Measurements from ENCODE around the gene BCAS4. TPM values are rescaled to one million over a fixed set of nuclear protein-coding genes. Genes with fewer than 3 reads are reported as not detected.

Gene BCAS4
- total RNA-seq, 2 donors from 2014 or later = 9.5 to 25.2 TPM

DNA sequence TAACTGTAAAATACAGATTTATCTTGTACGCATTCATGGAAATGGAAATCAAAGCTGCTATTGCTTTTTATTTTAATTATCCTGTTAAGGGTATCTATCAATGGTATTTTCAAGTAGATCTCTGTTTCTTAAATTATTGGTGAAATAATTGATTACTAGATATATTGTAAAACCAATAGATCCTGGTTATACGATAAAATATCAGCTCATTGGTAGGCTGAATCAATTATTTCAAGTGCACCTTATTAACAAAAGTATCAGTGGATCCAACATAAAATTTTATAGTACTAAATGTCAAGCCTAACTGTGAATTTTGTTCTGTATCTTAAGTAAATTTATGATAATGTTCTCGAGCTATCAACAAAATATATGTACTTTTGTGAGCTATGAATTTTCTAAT lies 41.7 kb upstream of the BCAS4 start:
- H3K4me3 ChIP-seq (ENCODE audit: low read length) = no peak overlapping the region
- no peak overlapping the region for H3K4me3 Mint-ChIP-seq
- H3K36me3 ChIP-seq (ENCODE audit: control insufficient read depth, insufficient read depth, low read length) = peaks cover 38% of the 10 kb centered on the region
- H3K36me3 Mint-ChIP-seq (ENCODE audit: low read depth) = peaks cover 22% of the 10 kb centered on the region
- H3K9me3 ChIP-seq (ENCODE audit: control insufficient read depth, low read length) = no peaks in the 10 kb centered on the region
- no peaks in the 10 kb centered on the region for H3K4me1 ChIP-seq (ENCODE audit: control insufficient read depth, insufficient read depth, low read length)
- TF ChIP-seq, protein P1, sequence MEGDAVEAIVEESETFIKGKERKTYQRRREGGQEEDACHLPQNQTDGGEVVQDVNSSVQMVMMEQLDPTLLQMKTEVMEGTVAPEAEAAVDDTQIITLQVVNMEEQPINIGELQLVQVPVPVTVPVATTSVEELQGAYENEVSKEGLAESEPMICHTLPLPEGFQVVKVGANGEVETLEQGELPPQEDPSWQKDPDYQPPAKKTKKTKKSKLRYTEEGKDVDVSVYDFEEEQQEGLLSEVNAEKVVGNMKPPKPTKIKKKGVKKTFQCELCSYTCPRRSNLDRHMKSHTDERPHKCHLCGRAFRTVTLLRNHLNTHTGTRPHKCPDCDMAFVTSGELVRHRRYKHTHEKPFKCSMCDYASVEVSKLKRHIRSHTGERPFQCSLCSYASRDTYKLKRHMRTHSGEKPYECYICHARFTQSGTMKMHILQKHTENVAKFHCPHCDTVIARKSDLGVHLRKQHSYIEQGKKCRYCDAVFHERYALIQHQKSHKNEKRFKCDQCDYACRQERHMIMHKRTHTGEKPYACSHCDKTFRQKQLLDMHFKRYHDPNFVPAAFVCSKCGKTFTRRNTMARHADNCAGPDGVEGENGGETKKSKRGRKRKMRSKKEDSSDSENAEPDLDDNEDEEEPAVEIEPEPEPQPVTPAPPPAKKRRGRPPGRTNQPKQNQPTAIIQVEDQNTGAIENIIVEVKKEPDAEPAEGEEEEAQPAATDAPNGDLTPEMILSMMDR (conservative IDR thresholded peaks at IDR 0.05) = no peak
- H3K9me3 Mint-ChIP-seq = no peaks in the 10 kb centered on the region
- H3K27ac Mint-ChIP-seq = no peak overlapping the region
- WGBS, 2 experiments (ENCODE audit: insufficient coverage in 1 of 2, insufficient read length in 1 of 2) = 97 to 100% methylated on average over 1 to 2 of the region's 3 CpGs
- H3K27me3 ChIP-seq (ENCODE audit: control insufficient read depth, insufficient read depth, low read length, poor library complexity, severe bottlenecking) = no peaks in the 10 kb centered on the region
- DNase-seq = no peak
- H3K27ac ChIP-seq (ENCODE audit: low read depth, low read length) = no peak overlapping the region
- H3K9ac ChIP-seq (ENCODE audit: extremely low read depth, low read length, poor library complexity, severe bottlenecking) = no peak overlapping the region
- H3K4me1 Mint-ChIP-seq = no peaks in the 10 kb centered on the region
- no peaks in the 10 kb centered on the region for H3K27me3 Mint-ChIP-seq (ENCODE audit: insufficient read depth)

DNA sequence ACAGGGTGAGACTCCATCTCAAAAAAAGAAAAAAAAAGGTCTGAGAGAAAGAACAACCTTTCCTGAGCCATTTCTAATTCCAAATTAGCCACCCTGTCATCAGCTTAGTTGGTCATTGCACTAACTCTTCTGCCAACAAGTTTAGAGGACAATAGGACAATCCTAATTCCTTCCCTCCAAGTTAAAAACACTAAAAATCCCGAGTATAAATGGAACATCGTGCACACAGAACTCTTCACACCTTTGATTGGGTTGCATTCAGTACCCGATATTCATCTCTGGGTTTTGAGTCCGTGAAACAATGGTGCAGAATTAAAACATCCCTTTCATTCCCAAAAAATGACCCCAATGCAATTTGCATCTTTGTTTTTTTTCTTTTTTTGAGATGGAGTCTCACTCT lies 40.4 kb upstream of the BCAS4 start:
- H3K27ac Mint-ChIP-seq = no peak overlapping the region
- no peaks in the 10 kb centered on the region for H3K27me3 Mint-ChIP-seq (ENCODE audit: insufficient read depth)
- Histone ChIP-seq H3K27ac (ENCODE audit: low read depth, low read length) (no peak overlapping the region), H3K4me3 (ENCODE audit: low read length) (no peak overlapping the region), H3K4me1 (ENCODE audit: control insufficient read depth, insufficient read depth, low read length) (no peaks in the 10 kb centered on the region), H3K27me3 (ENCODE audit: control insufficient read depth, insufficient read depth, low read length, poor library complexity, severe bottlenecking) (no peaks in the 10 kb centered on the region), H3K36me3 (ENCODE audit: control insufficient read depth, insufficient read depth, low read length) (peaks cover 33% of the 10 kb centered on the region), H3K9ac (ENCODE audit: extremely low read depth, low read length, poor library complexity, severe bottlenecking) (no peak overlapping the region), H3K9me3 (ENCODE audit: control insufficient read depth, low read length) (no peaks in the 10 kb centered on the region)
- H3K9me3 Mint-ChIP-seq = no peaks in the 10 kb centered on the region
- TF ChIP-seq, protein P1 (conservative IDR thresholded peaks at IDR 0.05) = no peak
- no peak overlapping the region for H3K4me3 Mint-ChIP-seq
- H3K4me1 Mint-ChIP-seq = no peaks in the 10 kb centered on the region
- DNase-seq = no peak
- 98% methylated on average over 4 of the region's 4 CpGs for WGBS, 2 experiments (ENCODE audit: insufficient coverage in 1 of 2, insufficient read length in 1 of 2)
- peaks cover 14% of the 10 kb centered on the region for H3K36me3 Mint-ChIP-seq (ENCODE audit: low read depth)

DNA sequence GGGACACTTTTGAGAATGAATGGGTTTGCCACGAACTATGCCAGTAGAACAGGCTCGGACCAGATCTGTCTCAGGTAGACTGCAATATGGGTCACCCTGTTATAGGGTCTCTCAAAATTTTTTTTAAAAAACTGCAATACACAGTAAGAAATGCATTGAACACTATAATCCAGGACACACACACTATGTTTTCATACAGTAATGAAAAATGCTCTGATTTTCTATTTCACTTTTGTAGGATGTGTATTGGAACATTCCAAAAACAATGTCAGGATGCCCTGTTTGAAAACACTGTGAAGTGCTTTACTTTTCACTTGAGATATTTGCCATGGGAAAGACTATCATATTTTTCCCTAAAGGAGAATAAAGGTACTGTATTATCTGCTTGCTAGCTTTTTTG lies 38.4 kb upstream of the BCAS4 start:
- peaks cover 3% of the 10 kb centered on the region for H3K4me1 Mint-ChIP-seq
- H3K27me3 Mint-ChIP-seq (ENCODE audit: insufficient read depth) = no peaks in the 10 kb centered on the region
- H3K27ac Mint-ChIP-seq = no peak overlapping the region
- Histone ChIP-seq H3K4me1 (ENCODE audit: control insufficient read depth, insufficient read depth, low read length) (peaks cover 3% of the 10 kb centered on the region), H3K9me3 (ENCODE audit: control insufficient read depth, low read length) (no peaks in the 10 kb centered on the region), H3K4me3 (ENCODE audit: low read length) (no peak overlapping the region), H3K9ac (ENCODE audit: extremely low read depth, low read length, poor library complexity, severe bottlenecking) (no peak overlapping the region), H3K27ac (ENCODE audit: low read depth, low read length) (no peak overlapping the region), H3K36me3 (ENCODE audit: control insufficient read depth, insufficient read depth, low read length) (peaks cover 16% of the 10 kb centered on the region), H3K27me3 (ENCODE audit: control insufficient read depth, insufficient read depth, low read length, poor library complexity, severe bottlenecking) (no peaks in the 10 kb centered on the region)
- TF ChIP-seq, protein P1 (conservative IDR thresholded peaks at IDR 0.05) = no peak
- peaks cover 2% of the 10 kb centered on the region for H3K36me3 Mint-ChIP-seq (ENCODE audit: low read depth)
- WGBS, 2 experiments (ENCODE audit: insufficient coverage in 1 of 2, insufficient read length in 1 of 2) = 96 to 100% methylated on average over 2 of the region's 2 CpGs
- no peaks in the 10 kb centered on the region for H3K9me3 Mint-ChIP-seq
- no peak overlapping the region for H3K4me3 Mint-ChIP-seq
- DNase-seq = no peak

Data from endodermal cell (in vitro differentiated cells).